B cell (primary cell): Measurements from ENCODE around the gene ADAMTS13. TPM values are rescaled to one million over a fixed set of nuclear protein-coding genes. Genes with fewer than 3 reads are reported as not detected.
"Not testable (repeated sequence)": the region's sequence is repeated elsewhere in the genome, so short reads cannot be mapped to it uniquely, and the experiment has no call there.

Experiments
- ATAC-seq: fragments of 200-7000 bp; cut with Tn5 transposase; one replicate; pipeline ENCODE4 v1.10.0; 2021; ENCODE audit warnings: low read depth, mild to moderate bottlenecking, moderate number of reproducible peaks, moderate library complexity
- CTCF ChIA-PET: fragments of 350-600 bp; sonication (Branson Sonifier 250); formaldehyde crosslinking; loops from one replicate; lab custom pipeline; 2021; ENCODE audit warnings: antibody characterized with exemption, inconsistent platforms; lab: Charles Lee
- POLR2A ChIA-PET: fragments of 350-600 bp; sonication (Branson Sonifier 250); formaldehyde crosslinking; loops from one replicate; lab custom pipeline; 2021; ENCODE audit warnings: antibody characterized with exemption; lab: Charles Lee
- DNase-seq: peaks from one replicate; pipeline ENCODE4 v3.0.0; 2013
- H2AFZ ChIP-seq: 2 replicates; pipeline ENCODE4 v1.6.1; 2012; ENCODE audit warnings: mild to moderate bottlenecking, low read depth, low read length; ENCODE audit not compliant: insufficient read depth, poor library complexity, severe bottlenecking
- H3K27ac ChIP-seq, 2 donors: 1 replicate in 1 of 2; 2 replicates in 1 of 2; pipeline ENCODE4 v1.5.1; 2012 to 2013; ENCODE audit warnings: low read length in 2 of 2, mild to moderate bottlenecking in 2 of 2, moderate library complexity in 1 of 2
- H3K27me3 ChIP-seq, 4 experiments: fragments of 200-600 bp in 1 of 4; sonication (generic) in 1 of 4; replicated peaks in 1 of 4; 1 replicate in 2 of 4; 2 replicates in 2 of 4; pipeline versions ENCODE4 v1.6.1 to v1.7.0; 2013 to 2016; ENCODE audit warnings: low read length in 3 of 4, mild to moderate bottlenecking in 2 of 4, mixed read lengths in 1 of 4, moderate library complexity in 1 of 4; ENCODE audit not compliant: insufficient read depth in 4 of 4, control insufficient read depth in 3 of 4; ENCODE audit errors: control extremely low read depth in 1 of 4
- H3K36me3 ChIP-seq, 2 experiments: replicated peaks in 1 of 2; 1 replicate in 1 of 2; 2 replicates in 1 of 2; pipeline versions ENCODE4 v1.6.1 to v1.7.1; 2013; ENCODE audit warnings: low read length in 1 of 2; ENCODE audit not compliant: insufficient read depth in 2 of 2, control insufficient read depth in 1 of 2; ENCODE audit errors: control extremely low read depth in 1 of 2, extremely low read depth in 1 of 2
- H3K4me1 ChIP-seq, 2 donors: fragments of 200-600 bp in 1 of 2; sonication (generic) in 1 of 2; 1 replicate in 1 of 2; 2 replicates in 1 of 2; pipeline versions ENCODE4 v1.5.1 to v1.6.1; 2013 to 2017; ENCODE audit warnings: low read length in 2 of 2; ENCODE audit not compliant: control insufficient read depth in 2 of 2, insufficient read depth in 2 of 2
- H3K4me2 ChIP-seq: replicated peaks from 2 replicates; pipeline ENCODE3; 2012; ENCODE audit warnings: mild to moderate bottlenecking, low read depth, low read length; ENCODE audit not compliant: poor library complexity, severe bottlenecking
- H3K4me3 ChIP-seq, 5 experiments: fragments of 200-600 bp in 1 of 5; sonication (generic) in 1 of 5; 1 replicate in 3 of 5; 2 replicates in 2 of 5; pipeline versions ENCODE4 v1.5.1 to v1.7.0; 2011 to 2016; ENCODE audit warnings: low read length in 4 of 5, mild to moderate bottlenecking in 4 of 5, low read depth in 2 of 5, control low read depth in 1 of 5, moderate library complexity in 1 of 5; ENCODE audit not compliant: insufficient read depth in 1 of 5; ENCODE audit errors: control extremely low read depth in 1 of 5, extremely low read depth in 1 of 5
- H3K79me2 ChIP-seq: fragments of 200-600 bp; sonication (generic); one replicate; pipeline ENCODE4 v1.6.0; 2016; ENCODE audit warnings: low read length; ENCODE audit not compliant: control insufficient read depth, insufficient read depth
- H3K9ac ChIP-seq: fragments of 200-600 bp; sonication (generic); 2 replicates; pipeline ENCODE4 v1.6.1; 2017; ENCODE audit warnings: mild to moderate bottlenecking, low read length, moderate library complexity
- H3K9me3 ChIP-seq, 3 donors: one replicate each; pipeline versions ENCODE4 v1.6.1 to v1.7.1; 2013; ENCODE audit warnings: low read length in 2 of 3; ENCODE audit not compliant: control insufficient read depth in 2 of 3, insufficient read depth in 1 of 3; ENCODE audit errors: control extremely low read depth in 1 of 3
- H4K20me1 ChIP-seq: 2 replicates; pipeline ENCODE4 v1.6.0; 2012; ENCODE audit warnings: mild to moderate bottlenecking, low read length; ENCODE audit not compliant: insufficient read depth, control insufficient read depth, poor library complexity, severe bottlenecking
- H3K27ac Mint-ChIP-seq: one replicate; pipeline ENCODE4 v1.8.0; 2021; ENCODE audit warnings: mixed read lengths
- H3K27me3 Mint-ChIP-seq: one replicate; pipeline ENCODE4 v1.8.0; 2021; ENCODE audit warnings: mixed read lengths
- H3K4me1 Mint-ChIP-seq: one replicate; pipeline ENCODE4 v1.8.0; 2021; ENCODE audit warnings: mixed read lengths
- H3K4me3 Mint-ChIP-seq: one replicate; pipeline ENCODE4 v1.8.0; 2021; ENCODE audit warnings: mixed read lengths
- H3K9me3 Mint-ChIP-seq: one replicate; pipeline ENCODE4 v1.8.0; 2022; ENCODE audit warnings: mixed read lengths; ENCODE audit not compliant: insufficient read depth
- CTCF ChIP-seq: fragments of 200-600 bp; IDR thresholded peaks from one replicate; pipeline ENCODE4 v1.8.0; 2022; ENCODE audit warnings: antibody characterized with exemption, mild to moderate bottlenecking
- EZH2 ChIP-seq: IDR thresholded peaks from 2 replicates; pipeline ENCODE4 v1.6.1; 2012; ENCODE audit warnings: borderline replicate concordance, low read depth, mild to moderate bottlenecking, moderate library complexity, low read length; ENCODE audit not compliant: insufficient read depth, poor library complexity, severe bottlenecking
- WGBS: methylation state at CpG from one replicate; pipeline ENCODE4 v1.1.5; 2013; ENCODE audit warnings: missing lambda C conversion rate; ENCODE audit not compliant: insufficient coverage; 5-methylcytosine and 5-hydroxymethylcytosine counted together
- intact Hi-C: fragments of 100-400 bp; cut with micrococcal nuclease; formaldehyde crosslinking; loops from one replicate; pipeline ENCODE4 v1.10.0; 2022
- polyA plus RNA-seq: library from polyadenylated mRNA; depleted of rRNA; stranded (reverse); fragments of >200 nt; gene quantifications from 2 replicates; pipeline ENCODE4 v1.2.3, GENCODE V29; 2012
- total RNA-seq, 2 donors: library from RNA; stranded (reverse); fragments of 120-200 nt in 1 of 2; gene quantifications; 1 replicate in 1 of 2; 2 replicates in 1 of 2; pipeline versions ENCODE4 v1.2.3 to v1.2.4, GENCODE V29; 2013 to 2022

The ADAMTS13 gene
- total and polyA plus RNA-seq, 2 donors (not counting 1 experiment from before 2014, with no cell fraction given), result 2.5 to 5.7 TPM

- DNase-seq (no peak), ATAC-seq (no peak)
- intact Hi-C loops, result no loop called here
- H2AFZ ChIP-seq, result no peak overlapping the region
- 97% methylated on average over 12 of the region's 12 CpGs for WGBS
- no peaks in the 10 kb centered on the region for H3K9me3 ChIP-seq
- Mint-ChIP-seq H3K27me3 (peaks cover 3% of the 10 kb centered on the region), H3K9me3 (no peaks in the 10 kb centered on the region), H3K27ac (no peak overlapping the region), H3K4me3 (no peak overlapping the region), H3K4me1 (peaks cover 5% of the 10 kb centered on the region)
- H4K20me1 ChIP-seq, result no peaks in the 10 kb centered on the region
- H3K4me2 ChIP-seq, result no peak overlapping the region
- no peak overlapping the region for H3K27ac ChIP-seq
- H3K4me1 ChIP-seq, result no peaks in the 10 kb centered on the region
- no peak overlapping the region for H3K4me3 ChIP-seq
- ChIA-PET CTCF (no interaction called here), POLR2A (interaction anchor here (0.8 kb wide), 1 partner anchor 24 kb away, joined by 3 read pairs; no protein-coding TSS in a partner anchor)
- H3K79me2 ChIP-seq, result no peaks in the 10 kb centered on the region
- H3K27me3 ChIP-seq, result no peaks in the 10 kb centered on the region
- TF ChIP-seq EZH2 (no peak), CTCF (no peak)
- no peaks in the 10 kb centered on the region for H3K36me3 ChIP-seq
- H3K9ac ChIP-seq, result no peak overlapping the region
Observed at GRCh38 chr9:133449760-133450159, 27.6 kb downstream of the ADAMTS13 start.

GRCh38 chr9:133451865-133452264 is 29.7 kb downstream of the ADAMTS13 start:
- H2AFZ ChIP-seq, H3K27me3 Mint-ChIP-seq, H4K20me1 ChIP-seq, DNase-seq, intact Hi-C loops, H3K4me3 Mint-ChIP-seq, H3K9me3 Mint-ChIP-seq, H3K9me3 ChIP-seq, H3K36me3 ChIP-seq, H3K4me2 ChIP-seq, ATAC-seq, H3K79me2 ChIP-seq, H3K4me3 ChIP-seq, H3K4me1 Mint-ChIP-seq, H3K27ac Mint-ChIP-seq, H3K27ac ChIP-seq, CTCF ChIA-PET, H3K27me3 ChIP-seq, H3K4me1 ChIP-seq, H3K9ac ChIP-seq: not testable (repeated sequence)
- POLR2A ChIA-PET, result interaction anchor here (1.1 kb wide), 1 partner anchor 22 kb away, joined by 9 read pairs; no protein-coding TSS in a partner anchor
- 38% methylated on average over 4 of the region's 5 CpGs for WGBS
